ENCODE results near the gene MYLK4. TPM values are rescaled to one million over a fixed set of nuclear protein-coding genes. Genes with fewer than 3 reads are reported as not detected.

Gene MYLK4
- total RNA-seq, 1 donor from 2014 or later = 0.26 TPM

DNA sequence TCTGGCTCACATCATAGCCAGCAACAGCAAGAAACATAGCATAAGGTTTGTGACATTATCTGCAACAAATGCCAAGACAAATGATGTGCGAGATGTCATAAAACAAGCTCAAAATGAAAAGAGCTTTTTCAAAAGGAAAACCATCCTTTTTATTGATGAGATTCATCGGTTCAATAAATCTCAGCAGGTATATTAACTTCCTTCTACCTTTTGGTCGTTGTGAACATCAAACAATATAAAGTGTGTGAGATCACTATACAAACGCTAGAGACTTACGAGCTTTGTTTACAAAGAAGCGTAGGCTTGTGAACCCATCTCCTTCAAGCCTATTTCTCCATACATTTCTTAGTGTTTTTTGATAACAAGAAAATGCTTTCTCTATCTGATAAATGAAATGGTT lies 18.0 kb upstream of the MYLK4 start:
- DNase-seq (ENCODE audit: low read depth) (no peak), FAIRE-seq (no peak)
- H3K4me3 ChIP-seq (ENCODE audit: low read depth, low read length) = no peak overlapping the region
- H3K27me3 ChIP-seq (ENCODE audit: control insufficient read depth, insufficient read depth, low read length) = no peaks in the 10 kb centered on the region
- H3K36me3 ChIP-seq (ENCODE audit: control insufficient read depth, insufficient read depth, low read length) = peaks cover 2% of the 10 kb centered on the region
- TF ChIP-seq, protein P1, sequence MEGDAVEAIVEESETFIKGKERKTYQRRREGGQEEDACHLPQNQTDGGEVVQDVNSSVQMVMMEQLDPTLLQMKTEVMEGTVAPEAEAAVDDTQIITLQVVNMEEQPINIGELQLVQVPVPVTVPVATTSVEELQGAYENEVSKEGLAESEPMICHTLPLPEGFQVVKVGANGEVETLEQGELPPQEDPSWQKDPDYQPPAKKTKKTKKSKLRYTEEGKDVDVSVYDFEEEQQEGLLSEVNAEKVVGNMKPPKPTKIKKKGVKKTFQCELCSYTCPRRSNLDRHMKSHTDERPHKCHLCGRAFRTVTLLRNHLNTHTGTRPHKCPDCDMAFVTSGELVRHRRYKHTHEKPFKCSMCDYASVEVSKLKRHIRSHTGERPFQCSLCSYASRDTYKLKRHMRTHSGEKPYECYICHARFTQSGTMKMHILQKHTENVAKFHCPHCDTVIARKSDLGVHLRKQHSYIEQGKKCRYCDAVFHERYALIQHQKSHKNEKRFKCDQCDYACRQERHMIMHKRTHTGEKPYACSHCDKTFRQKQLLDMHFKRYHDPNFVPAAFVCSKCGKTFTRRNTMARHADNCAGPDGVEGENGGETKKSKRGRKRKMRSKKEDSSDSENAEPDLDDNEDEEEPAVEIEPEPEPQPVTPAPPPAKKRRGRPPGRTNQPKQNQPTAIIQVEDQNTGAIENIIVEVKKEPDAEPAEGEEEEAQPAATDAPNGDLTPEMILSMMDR (IDR thresholded peaks at IDR 0.05; ENCODE audit: insufficient read depth, low read length, severe bottlenecking) = no peak

DNA sequence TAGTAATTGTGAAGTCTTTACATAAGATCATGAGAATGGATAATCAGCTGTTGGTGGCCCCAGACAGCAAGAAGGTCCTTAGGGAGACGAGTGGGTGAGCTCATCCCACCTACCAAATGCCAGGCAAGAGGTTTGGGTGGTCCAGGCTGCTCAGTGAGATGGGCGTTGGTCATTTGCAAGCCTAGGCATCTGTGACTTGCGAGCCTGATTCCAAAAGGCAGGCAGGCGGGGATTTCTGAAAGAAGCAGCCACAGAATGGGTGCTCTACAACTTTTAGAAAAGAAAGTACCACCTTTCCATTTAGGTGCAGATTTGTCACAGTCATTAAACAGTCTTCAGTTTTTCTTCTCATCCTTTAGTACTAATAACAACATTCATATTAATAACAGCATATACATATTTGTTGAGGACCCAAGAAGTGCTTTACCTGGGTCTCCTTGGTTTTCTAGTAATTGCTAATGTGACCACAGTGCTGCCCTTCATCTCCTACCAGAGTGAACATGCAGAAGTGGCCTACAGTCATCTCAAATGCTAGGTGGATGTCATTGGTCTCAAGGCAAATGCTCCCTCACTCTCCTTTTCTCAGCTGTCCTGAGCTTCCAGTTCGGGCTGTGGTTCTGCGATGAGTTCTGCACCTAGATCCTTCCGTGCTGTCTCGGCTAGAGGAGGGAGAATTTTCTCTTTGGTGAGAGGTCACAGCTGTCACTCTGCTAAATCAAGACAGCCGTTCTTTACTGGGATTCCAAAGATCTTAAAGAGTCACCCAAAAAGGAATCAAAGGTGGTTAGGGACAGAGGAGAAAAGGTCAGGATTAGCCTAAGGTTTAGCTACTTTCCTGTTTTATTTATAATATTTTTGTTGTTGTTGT lies 17.2 kb upstream of the MYLK4 start:
- H3K4me3 ChIP-seq (ENCODE audit: low read depth, low read length) = peak overlapping the region; percentile 89
- TF ChIP-seq, protein P1 (IDR thresholded peaks at IDR 0.05; ENCODE audit: insufficient read depth, low read length, severe bottlenecking) = no peak

GRCh38 chr6:2766767-2767656 lies 16.3 kb upstream of the MYLK4 start:
- Histone ChIP-seq H3K4me3 (ENCODE audit: low read depth, low read length) (peak overlapping the region; percentile 89), H3K36me3 (ENCODE audit: control insufficient read depth, insufficient read depth, low read length) (peaks cover 2% of the 10 kb centered on the region), H3K27me3 (ENCODE audit: control insufficient read depth, insufficient read depth, low read length) (no peaks in the 10 kb centered on the region)
- TF ChIP-seq, protein P1 (IDR thresholded peaks at IDR 0.05; ENCODE audit: insufficient read depth, low read length, severe bottlenecking) = no peak
- FAIRE-seq = no peak
- no peak for DNase-seq (ENCODE audit: low read depth)

More for the DNA sequence above, 17.2 kb upstream of the MYLK4 start:
- H3K27me3 ChIP-seq (ENCODE audit: control insufficient read depth, insufficient read depth, low read length) = no peaks in the 10 kb centered on the region
- peaks cover 2% of the 10 kb centered on the region for H3K36me3 ChIP-seq (ENCODE audit: control insufficient read depth, insufficient read depth, low read length)
- DNase-seq (ENCODE audit: low read depth) (no peak), FAIRE-seq (no peak)

DNA sequence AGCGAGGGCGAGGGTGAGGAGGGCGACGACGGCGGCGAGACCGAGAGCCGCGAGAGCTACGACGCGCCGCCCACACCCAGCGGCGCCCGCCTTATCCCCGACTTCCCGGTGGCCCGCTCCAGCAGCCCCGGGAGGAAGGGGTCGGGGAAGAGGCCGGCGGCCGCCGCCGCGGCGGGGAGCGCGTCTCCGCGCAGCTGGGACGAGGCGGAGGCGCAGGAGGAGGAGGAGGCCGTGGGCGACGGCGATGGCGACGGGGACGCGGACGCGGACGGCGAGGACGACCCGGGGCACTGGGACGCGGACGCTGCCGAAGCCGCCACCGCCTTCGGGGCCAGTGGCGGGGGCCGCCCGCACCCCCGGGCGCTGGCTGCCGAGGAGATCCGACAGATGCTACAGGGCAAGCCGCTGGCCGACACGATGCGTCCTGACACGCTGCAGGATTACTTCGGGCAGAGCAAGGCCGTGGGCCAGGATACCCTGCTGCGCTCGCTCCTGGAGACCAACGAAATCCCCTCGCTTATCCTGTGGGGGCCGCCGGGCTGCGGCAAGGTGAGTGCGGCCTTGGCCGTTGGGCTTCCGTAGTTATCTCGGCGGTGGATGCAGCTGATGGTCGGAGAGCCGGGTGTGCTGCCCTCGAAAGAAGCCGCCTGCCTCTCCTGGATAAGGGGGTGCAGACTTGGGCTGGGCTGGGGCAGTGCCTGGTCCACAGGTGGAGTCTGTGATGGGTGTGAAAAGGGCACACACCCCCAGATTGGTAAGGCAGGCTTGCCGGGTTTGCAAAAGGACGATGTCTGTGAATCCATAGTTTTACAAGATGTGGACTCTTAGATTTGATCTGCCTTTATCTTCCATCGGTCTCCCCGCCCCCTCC lies 15.4 kb upstream of the MYLK4 start:
- H3K36me3 ChIP-seq (ENCODE audit: control insufficient read depth, insufficient read depth, low read length) = peaks cover 2% of the 10 kb centered on the region
- FAIRE-seq = no peak
- peak overlapping the region; percentile 89 for H3K4me3 ChIP-seq (ENCODE audit: low read depth, low read length)
- TF ChIP-seq, protein P1 (IDR thresholded peaks at IDR 0.05; ENCODE audit: insufficient read depth, low read length, severe bottlenecking) = no peak
- H3K27me3 ChIP-seq (ENCODE audit: control insufficient read depth, insufficient read depth, low read length) = no peaks in the 10 kb centered on the region
- DNase-seq (ENCODE audit: low read depth) = peak; percentile 15

DNA sequence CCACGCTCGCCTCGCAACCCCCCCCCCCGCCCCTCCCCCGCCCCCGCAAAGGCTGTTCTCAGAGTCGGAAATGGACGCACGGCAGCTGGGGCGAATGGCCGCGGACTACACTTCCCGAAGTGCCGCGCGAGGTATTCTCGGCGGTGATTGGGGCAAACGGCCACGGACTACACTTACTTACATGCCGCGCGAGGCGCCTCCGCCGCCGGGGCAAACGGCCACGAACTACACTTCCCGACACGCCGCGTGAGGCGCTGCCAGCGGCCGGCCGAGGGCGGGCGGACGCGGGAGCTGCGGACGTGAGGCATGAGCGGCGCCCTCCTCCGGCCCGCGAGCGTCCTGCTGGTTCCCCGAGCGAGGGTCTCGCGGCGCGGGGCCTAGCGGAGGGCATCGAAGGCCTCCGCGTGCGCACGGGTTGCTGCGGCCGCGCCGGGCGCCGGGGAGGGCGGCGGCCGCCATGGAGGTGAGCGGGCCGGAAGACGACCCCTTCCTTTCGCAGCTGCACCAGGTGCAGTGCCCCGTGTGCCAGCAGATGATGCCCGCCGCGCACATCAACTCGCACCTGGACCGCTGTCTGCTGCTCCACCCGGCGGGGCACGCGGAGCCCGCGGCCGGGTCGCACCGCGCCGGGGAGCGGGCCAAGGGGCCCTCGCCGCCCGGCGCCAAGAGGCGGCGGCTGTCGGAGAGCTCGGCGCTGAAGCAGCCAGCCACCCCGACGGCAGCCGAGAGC lies 14.6 kb upstream of the MYLK4 start, which contains the start of gene WRNIP1:
Gene WRNIP1 (plus strand): TSS at position 228 of the 730 bp plus-strand sequence. CDS start 230 bp downstream, at position 458.
- TF ChIP-seq, protein P1 (IDR thresholded peaks at IDR 0.05; ENCODE audit: insufficient read depth, low read length, severe bottlenecking) = peak; percentile 63
- FAIRE-seq = no peak
- DNase-seq (ENCODE audit: low read depth) = peak; percentile 93

More for the DNA sequence above, 14.6 kb upstream of the MYLK4 start, which contains the start of gene WRNIP1:
- Histone ChIP-seq H3K4me3 (ENCODE audit: low read depth, low read length) (peak within 1 kb of the TSS; percentile 89), H3K27me3 (ENCODE audit: control insufficient read depth, insufficient read depth, low read length) (no peaks in the 10 kb centered on the region), H3K36me3 (ENCODE audit: control insufficient read depth, insufficient read depth, low read length) (peaks cover 2% of the 10 kb centered on the region)

Measured in bronchial epithelial cell (primary cell).